ENCODE data around the gene ICAM3. TPM values are rescaled to one million over a fixed set of nuclear protein-coding genes. Genes with fewer than 3 reads are reported as not detected.

Gene ICAM3
- total and polyA plus RNA-seq, 2 donors, result 66.2 to 99.0 TPM

DNA sequence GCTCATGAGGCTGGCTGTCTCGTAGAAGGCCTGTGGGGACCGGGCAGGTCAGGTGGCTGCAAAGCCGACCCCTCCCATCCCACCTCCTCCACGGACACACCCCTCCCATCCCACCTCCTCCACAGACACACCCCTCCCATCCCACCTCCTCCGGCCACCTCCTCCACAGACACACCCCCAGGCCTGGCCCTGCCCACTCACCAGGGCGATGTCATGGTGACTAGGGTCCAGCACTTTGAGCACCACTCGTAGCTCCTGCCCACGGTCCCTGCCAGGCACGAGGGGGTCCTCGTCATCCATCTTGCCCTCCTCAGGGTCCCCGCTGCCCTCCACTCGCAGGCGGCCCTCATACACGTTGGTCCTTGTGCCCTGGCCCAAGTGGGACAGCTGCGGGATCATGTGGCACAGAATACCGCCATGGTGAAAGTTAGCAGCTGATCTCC lies 22.2 kb upstream of the ICAM3 start:
- 95% methylated on average over 16 of the region's 16 CpGs for WGBS
- Histone ChIP-seq H3K9me3 (ENCODE audit: control insufficient read depth in 2 of 2, insufficient read depth in 1 of 2, low read length in 1 of 2) (no peaks in the 10 kb centered on the region), H3K27me3 (ENCODE audit: control insufficient read depth in 2 of 2, insufficient read depth in 1 of 2, low read length in 1 of 2) (no peaks in the 10 kb centered on the region), H3K36me3 (ENCODE audit: control insufficient read depth in 2 of 2, insufficient read depth in 2 of 2, low read length in 1 of 2) (peaks cover 78 to 91% of the 10 kb centered on the region in 2 donors), H3K4me3 (ENCODE audit: low read length in 2 of 2) (no peak overlapping the region), H3K4me1 (ENCODE audit: control insufficient read depth in 2 of 2, insufficient read depth in 2 of 2, low read length in 2 of 2) (no peaks in the 10 kb centered on the region), H3K27ac (ENCODE audit: low read depth in 1 of 2, low read length in 1 of 2) (no peak overlapping the region)
- no peak for DNase-seq (ENCODE audit: low read depth in 6 of 9, low spot score in 9 of 9)

- 98% methylated on average over 12 of the region's 12 CpGs for WGBS
- Histone ChIP-seq H3K4me3 (ENCODE audit: low read length in 2 of 2) (no peak overlapping the region), H3K27me3 (ENCODE audit: control insufficient read depth in 2 of 2, insufficient read depth in 1 of 2, low read length in 1 of 2) (no peaks in the 10 kb centered on the region), H3K4me1 (ENCODE audit: control insufficient read depth in 2 of 2, insufficient read depth in 2 of 2, low read length in 2 of 2) (no peaks in the 10 kb centered on the region), H3K27ac (ENCODE audit: low read depth in 1 of 2, low read length in 1 of 2) (no peak overlapping the region), H3K36me3 (ENCODE audit: control insufficient read depth in 2 of 2, insufficient read depth in 2 of 2, low read length in 1 of 2) (peaks cover 71 to 77% of the 10 kb centered on the region in 2 donors), H3K9me3 (ENCODE audit: control insufficient read depth in 2 of 2, insufficient read depth in 1 of 2, low read length in 1 of 2) (peaks cover 2 to 3% of the 10 kb centered on the region in 2 donors)
- DNase-seq (ENCODE audit: low read depth in 6 of 9, low spot score in 9 of 9), result no peak
Measured at GRCh38 chr19:10356431-10356830, 17.0 kb upstream of the ICAM3 start.

- no peaks in the 10 kb centered on the region for H3K27me3 ChIP-seq (ENCODE audit: control insufficient read depth in 2 of 2, insufficient read depth in 1 of 2, low read length in 1 of 2)
- no peak for DNase-seq (ENCODE audit: low read depth in 6 of 9, low spot score in 9 of 9)
- 97% methylated on average over 32 of the region's 32 CpGs for WGBS
- no peak overlapping the region for H3K27ac ChIP-seq (ENCODE audit: low read depth in 1 of 2, low read length in 1 of 2)
- no peak overlapping the region for H3K4me3 ChIP-seq (ENCODE audit: low read length in 2 of 2)
- peaks cover 64 to 71% of the 10 kb centered on the region in 2 donors for H3K36me3 ChIP-seq (ENCODE audit: control insufficient read depth in 2 of 2, insufficient read depth in 2 of 2, low read length in 1 of 2)
- no peaks in the 10 kb centered on the region for H3K4me1 ChIP-seq (ENCODE audit: control insufficient read depth in 2 of 2, insufficient read depth in 2 of 2, low read length in 2 of 2)
- peaks cover 2 to 3% of the 10 kb centered on the region in 2 donors for H3K9me3 ChIP-seq (ENCODE audit: control insufficient read depth in 2 of 2, insufficient read depth in 1 of 2, low read length in 1 of 2)
Measured at GRCh38 chr19:10353793-10354391, 14.5 kb upstream of the ICAM3 start.

DNA sequence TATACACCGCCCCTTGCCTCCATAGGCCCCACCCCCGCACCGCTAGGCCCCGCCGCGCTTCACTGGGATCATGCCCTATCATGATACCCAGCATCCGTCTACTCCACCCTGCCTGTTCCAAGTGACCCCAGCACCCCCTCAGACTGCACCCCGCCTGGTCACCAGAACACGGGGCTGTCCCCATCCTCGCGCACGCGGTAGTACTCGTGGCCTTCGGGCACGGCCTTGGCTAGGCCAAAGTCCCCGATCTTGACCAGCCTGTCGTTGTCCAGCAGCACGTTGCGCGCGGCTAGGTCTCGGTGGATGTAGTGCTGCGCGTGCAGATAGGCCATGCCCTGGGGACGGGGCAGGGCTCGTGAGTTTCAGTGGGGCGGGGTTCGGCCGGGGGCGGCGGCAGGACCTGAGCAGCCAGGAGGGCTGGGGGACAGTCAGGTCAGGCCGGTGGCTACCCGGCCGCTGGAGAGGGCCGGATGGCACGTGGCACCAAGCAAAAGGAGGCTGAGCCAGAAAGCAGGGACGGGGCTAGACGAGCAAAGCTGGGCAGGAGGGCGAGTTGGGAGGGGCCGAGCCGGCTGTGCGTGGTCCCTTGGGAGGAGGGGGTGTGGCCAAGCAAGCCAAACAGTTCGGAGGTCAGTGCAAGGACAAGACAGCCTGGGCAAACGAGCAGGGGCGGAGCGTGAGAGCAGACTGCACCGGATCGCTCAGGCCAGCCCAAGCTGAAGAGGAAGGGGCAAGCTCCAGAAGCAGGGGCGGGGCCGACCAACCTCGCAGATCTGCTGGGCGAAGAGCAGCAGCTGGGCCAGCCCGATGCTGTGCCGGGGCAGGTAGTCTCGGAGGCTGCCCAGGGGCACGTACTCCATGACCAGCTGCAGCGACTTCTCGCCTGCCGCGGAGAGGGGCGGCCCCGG lies 13.6 kb upstream of the ICAM3 start:
- no peak overlapping the region for H3K27ac ChIP-seq (ENCODE audit: low read depth in 1 of 2, low read length in 1 of 2)
- H3K4me1 ChIP-seq (ENCODE audit: control insufficient read depth in 2 of 2, insufficient read depth in 2 of 2, low read length in 2 of 2), result no peaks in the 10 kb centered on the region
- peaks cover 2 to 3% of the 10 kb centered on the region in 2 donors for H3K9me3 ChIP-seq (ENCODE audit: control insufficient read depth in 2 of 2, insufficient read depth in 1 of 2, low read length in 1 of 2)
- 95% methylated on average over 63 of the region's 63 CpGs for WGBS
- no peak overlapping the region for H3K4me3 ChIP-seq (ENCODE audit: low read length in 2 of 2)
- DNase-seq (ENCODE audit: low read depth in 6 of 9, low spot score in 9 of 9), result no peak
- peaks cover 60 to 63% of the 10 kb centered on the region in 2 donors for H3K36me3 ChIP-seq (ENCODE audit: control insufficient read depth in 2 of 2, insufficient read depth in 2 of 2, low read length in 1 of 2)
- no peaks in the 10 kb centered on the region for H3K27me3 ChIP-seq (ENCODE audit: control insufficient read depth in 2 of 2, insufficient read depth in 1 of 2, low read length in 1 of 2)

- no peak for DNase-seq (ENCODE audit: low read depth in 6 of 9, low spot score in 9 of 9)
Measured at GRCh38 chr19:10346509-10346908, 7.1 kb upstream of the ICAM3 start.

DNA sequence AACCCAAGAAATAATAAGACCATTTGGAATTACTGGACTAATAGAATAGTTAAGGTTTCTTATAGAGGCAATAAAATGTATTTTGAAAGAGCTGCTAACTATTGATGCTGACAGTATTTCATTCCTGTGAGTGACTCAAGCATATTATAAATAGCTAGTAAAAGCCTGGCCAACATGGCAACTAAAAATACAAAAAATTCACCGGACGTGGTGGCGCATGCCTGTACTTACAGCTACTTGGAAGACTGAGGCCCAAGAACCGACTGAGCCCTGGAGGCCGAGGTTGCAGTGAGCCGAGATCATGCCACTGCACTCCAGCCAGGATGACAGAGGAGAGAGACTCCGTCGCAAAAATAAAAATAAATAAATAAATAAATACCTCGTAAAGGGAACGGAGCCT lies 5.4 kb upstream of the ICAM3 start:
- H3K36me3 ChIP-seq (ENCODE audit: control insufficient read depth in 2 of 2, insufficient read depth in 2 of 2, low read length in 1 of 2), result peaks cover 2% of the 10 kb centered on the region in 2 donors
- H3K27ac ChIP-seq (ENCODE audit: low read depth in 1 of 2, low read length in 1 of 2), result no peak overlapping the region
- 96% methylated on average over 10 of the region's 10 CpGs for WGBS
- H3K4me3 ChIP-seq (ENCODE audit: low read length in 2 of 2), result no peak overlapping the region
- no peaks in the 10 kb centered on the region for H3K27me3 ChIP-seq (ENCODE audit: control insufficient read depth in 2 of 2, insufficient read depth in 1 of 2, low read length in 1 of 2)
- DNase-seq (ENCODE audit: low read depth in 6 of 9, low spot score in 9 of 9), result no peak
- peaks cover 3 to 4% of the 10 kb centered on the region in 2 donors for H3K4me1 ChIP-seq (ENCODE audit: control insufficient read depth in 2 of 2, insufficient read depth in 2 of 2, low read length in 2 of 2)
- no peaks in the 10 kb centered on the region for H3K9me3 ChIP-seq (ENCODE audit: control insufficient read depth in 2 of 2, insufficient read depth in 1 of 2, low read length in 1 of 2)

More at GRCh38 chr19:10346509-10346908, 7.1 kb upstream of the ICAM3 start:
- Histone ChIP-seq H3K9me3 (ENCODE audit: control insufficient read depth in 2 of 2, insufficient read depth in 1 of 2, low read length in 1 of 2) (no peaks in the 10 kb centered on the region), H3K27ac (ENCODE audit: low read depth in 1 of 2, low read length in 1 of 2) (no peak overlapping the region), H3K4me3 (ENCODE audit: low read length in 2 of 2) (no peak overlapping the region), H3K27me3 (ENCODE audit: control insufficient read depth in 2 of 2, insufficient read depth in 1 of 2, low read length in 1 of 2) (no peaks in the 10 kb centered on the region), H3K36me3 (ENCODE audit: control insufficient read depth in 2 of 2, insufficient read depth in 2 of 2, low read length in 1 of 2) (peaks cover 13 to 16% of the 10 kb centered on the region in 2 donors), H3K4me1 (ENCODE audit: control insufficient read depth in 2 of 2, insufficient read depth in 2 of 2, low read length in 2 of 2) (no peaks in the 10 kb centered on the region)
- 93% methylated on average over 10 of the region's 10 CpGs for whole genome bisulfite sequencing

DNA sequence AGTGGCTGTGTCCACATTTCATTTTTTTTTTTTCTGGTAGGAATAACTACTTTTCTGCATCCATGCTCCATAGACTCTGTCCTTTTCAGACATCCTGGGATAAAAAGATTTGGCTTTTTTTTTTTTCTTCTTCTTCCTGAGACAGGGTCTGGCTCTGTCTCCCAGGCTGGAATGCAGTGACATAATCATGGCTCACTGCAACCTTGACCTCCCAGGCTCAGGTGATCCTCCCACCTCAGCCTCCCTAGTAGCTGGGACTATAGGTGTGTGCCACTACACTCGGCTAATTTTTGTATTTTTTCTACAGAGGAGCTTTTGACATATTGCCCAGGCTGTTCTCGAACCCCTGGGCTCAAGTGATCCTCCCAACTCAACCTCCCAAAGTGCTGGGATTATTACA lies 4.1 kb upstream of the ICAM3 start:
- H3K27ac ChIP-seq (ENCODE audit: low read depth in 1 of 2, low read length in 1 of 2), result no peak overlapping the region
- WGBS, result 97% methylated on average over 2 of the region's 2 CpGs
- DNase-seq (ENCODE audit: low read depth in 6 of 9, low spot score in 9 of 9), result no peak
- no peaks in the 10 kb centered on the region for H3K27me3 ChIP-seq (ENCODE audit: control insufficient read depth in 2 of 2, insufficient read depth in 1 of 2, low read length in 1 of 2)
- H3K4me3 ChIP-seq (ENCODE audit: low read length in 2 of 2), result no peak overlapping the region
- H3K9me3 ChIP-seq (ENCODE audit: control insufficient read depth in 2 of 2, insufficient read depth in 1 of 2, low read length in 1 of 2), result no peaks in the 10 kb centered on the region
- no peaks in the 10 kb centered on the region for H3K36me3 ChIP-seq (ENCODE audit: control insufficient read depth in 2 of 2, insufficient read depth in 2 of 2, low read length in 1 of 2)
- H3K4me1 ChIP-seq (ENCODE audit: control insufficient read depth in 2 of 2, insufficient read depth in 2 of 2, low read length in 2 of 2), result peaks cover 13 to 17% of the 10 kb centered on the region in 2 donors

- Histone ChIP-seq H3K4me1 (ENCODE audit: control insufficient read depth in 2 of 2, insufficient read depth in 2 of 2, low read length in 2 of 2) (peaks cover 13 to 23% of the 10 kb centered on the region in 2 donors), H3K27ac (ENCODE audit: low read depth in 1 of 2, low read length in 1 of 2) (peak overlapping the region; percentile 48 to 80), H3K9me3 (ENCODE audit: control insufficient read depth in 2 of 2, insufficient read depth in 1 of 2, low read length in 1 of 2) (peaks cover 0 to under 1% of the 10 kb centered on the region in 2 donors), H3K27me3 (ENCODE audit: control insufficient read depth in 2 of 2, insufficient read depth in 1 of 2, low read length in 1 of 2) (no peaks in the 10 kb centered on the region), H3K36me3 (ENCODE audit: control insufficient read depth in 2 of 2, insufficient read depth in 2 of 2, low read length in 1 of 2) (peaks cover 10% of the 10 kb centered on the region in 2 donors), H3K4me3 (ENCODE audit: low read length in 2 of 2) (peak overlapping the region in 1 of 2 donors; percentile 62)
- DNase-seq (ENCODE audit: low read depth in 6 of 9, low spot score in 9 of 9), result no peak
- 92% methylated on average over 5 of the region's 5 CpGs for WGBS
Measured at GRCh38 chr19:10339977-10340376, 553 bp upstream of the ICAM3 start.

DNA sequence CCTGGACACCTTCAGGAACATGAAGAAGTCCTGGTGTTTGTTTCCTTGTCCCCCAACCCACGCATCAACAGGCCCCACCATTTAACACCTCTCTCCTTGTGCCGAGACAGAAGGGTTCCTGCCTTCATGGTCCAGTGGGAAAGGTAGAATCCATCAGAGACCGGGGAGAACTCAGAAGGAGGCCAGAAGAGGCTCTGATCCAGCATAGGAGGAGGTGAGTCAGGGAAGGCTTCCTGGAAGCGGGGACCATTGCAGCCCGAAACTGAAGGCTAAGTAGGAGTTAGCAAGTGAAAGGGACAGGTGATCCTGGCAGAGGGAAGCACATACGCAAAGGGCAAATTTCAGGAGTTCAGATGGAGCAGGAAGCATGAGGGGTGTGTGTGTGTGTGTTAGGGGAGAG lies 484 bp downstream of the ICAM3 start:
- Histone ChIP-seq H3K27me3 (ENCODE audit: control insufficient read depth in 2 of 2, insufficient read depth in 1 of 2, low read length in 1 of 2) (no peaks in the 10 kb centered on the region), H3K9me3 (ENCODE audit: control insufficient read depth in 2 of 2, insufficient read depth in 1 of 2, low read length in 1 of 2) (peaks cover 0 to 4% of the 10 kb centered on the region in 2 donors), H3K36me3 (ENCODE audit: control insufficient read depth in 2 of 2, insufficient read depth in 2 of 2, low read length in 1 of 2) (peaks cover 13 to 18% of the 10 kb centered on the region in 2 donors), H3K27ac (ENCODE audit: low read depth in 1 of 2, low read length in 1 of 2) (peak overlapping the region; percentile 48 to 80), H3K4me1 (ENCODE audit: control insufficient read depth in 2 of 2, insufficient read depth in 2 of 2, low read length in 2 of 2) (peaks cover 17 to 33% of the 10 kb centered on the region in 2 donors), H3K4me3 (ENCODE audit: low read length in 2 of 2) (peak overlapping the region; percentile 62 to 63)
- WGBS, result 55% methylated on average over 6 of the region's 6 CpGs
- DNase-seq (ENCODE audit: low read depth in 6 of 9, low spot score in 9 of 9), result no peak

Measured in thymus (tissue), 11 donors.